ENCODE data around the gene GRP.

The GRP gene

DNA sequence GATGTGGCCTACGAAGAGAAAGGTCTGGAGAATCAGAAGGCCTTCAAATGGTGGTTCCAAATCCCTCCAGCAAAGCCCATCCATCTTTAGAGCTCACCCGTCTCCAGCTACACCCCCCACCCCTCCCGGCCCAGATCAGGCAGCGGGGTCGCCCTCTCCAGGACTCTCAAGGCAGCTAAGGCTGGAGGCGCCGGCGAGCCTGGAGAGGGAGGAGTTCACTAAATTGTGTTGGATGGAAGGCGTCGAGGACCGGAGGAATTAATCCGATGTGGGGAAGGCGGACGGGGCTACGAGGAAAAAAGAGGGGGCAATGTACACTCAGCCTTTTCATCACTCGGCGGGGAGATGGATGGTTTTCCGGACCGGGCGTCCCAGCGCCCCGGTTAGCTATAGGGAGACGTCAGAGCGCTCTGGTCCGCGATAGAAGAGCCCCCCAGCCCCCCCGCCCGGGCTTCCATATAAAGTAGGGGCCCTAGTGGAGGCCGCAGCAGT lies at the start of gene GRP:
Gene GRP (plus strand): TSS at position 487 of the 492 bp plus-strand sequence. CDS start 108 bp downstream, outside the sequence.
- DNase-seq (ENCODE audit: low spot score) = no peak

DNA sequence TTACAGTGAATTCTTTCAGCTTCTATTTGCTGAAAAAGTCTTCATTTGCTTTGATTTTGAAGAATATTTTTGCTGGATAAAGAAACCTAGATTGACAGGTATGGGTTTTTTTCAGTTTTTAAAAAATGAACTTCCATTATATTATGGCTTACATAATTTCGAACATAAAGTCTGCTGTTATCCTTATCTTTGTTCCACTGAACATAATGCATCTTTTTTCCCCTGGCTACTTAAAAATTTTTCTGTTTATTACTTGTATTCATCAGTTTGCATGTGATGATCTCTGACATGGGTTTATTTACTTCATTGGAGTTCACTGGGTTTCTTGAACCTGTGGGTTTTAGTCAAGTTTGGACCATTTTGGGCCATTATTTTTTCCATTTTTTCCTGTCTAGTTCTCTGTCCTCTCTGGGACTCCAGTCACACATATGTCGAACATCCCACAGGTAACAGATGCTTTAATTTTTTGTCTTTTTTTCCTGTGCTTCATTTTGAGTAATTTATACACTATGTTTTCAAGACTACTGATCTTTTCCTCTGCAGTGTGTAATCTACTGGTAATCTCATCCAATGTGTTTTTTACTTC lies 47.2 kb upstream of the GRP start:
- DNase-seq (ENCODE audit: low spot score) = no peak

DNA sequence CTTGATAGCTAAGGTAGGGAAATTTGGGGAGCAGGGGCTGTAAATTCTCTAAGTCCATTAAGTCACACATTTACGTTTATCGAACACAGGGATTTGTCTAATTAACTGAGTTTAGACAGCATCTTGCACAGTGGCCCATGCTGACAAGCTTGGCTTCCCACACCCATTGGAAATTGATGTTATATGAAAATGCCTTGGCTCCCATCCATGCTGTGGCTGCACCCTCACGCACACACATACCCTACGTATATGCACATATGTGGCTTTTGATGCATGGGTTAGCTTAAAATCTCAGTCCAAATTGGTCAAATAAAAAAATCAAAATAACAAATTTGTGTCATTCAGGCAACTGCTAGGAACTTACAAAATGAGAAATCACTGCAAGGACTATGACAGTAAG lies 42.5 kb upstream of the GRP start:
- DNase-seq (ENCODE audit: low spot score) = no peak

DNA sequence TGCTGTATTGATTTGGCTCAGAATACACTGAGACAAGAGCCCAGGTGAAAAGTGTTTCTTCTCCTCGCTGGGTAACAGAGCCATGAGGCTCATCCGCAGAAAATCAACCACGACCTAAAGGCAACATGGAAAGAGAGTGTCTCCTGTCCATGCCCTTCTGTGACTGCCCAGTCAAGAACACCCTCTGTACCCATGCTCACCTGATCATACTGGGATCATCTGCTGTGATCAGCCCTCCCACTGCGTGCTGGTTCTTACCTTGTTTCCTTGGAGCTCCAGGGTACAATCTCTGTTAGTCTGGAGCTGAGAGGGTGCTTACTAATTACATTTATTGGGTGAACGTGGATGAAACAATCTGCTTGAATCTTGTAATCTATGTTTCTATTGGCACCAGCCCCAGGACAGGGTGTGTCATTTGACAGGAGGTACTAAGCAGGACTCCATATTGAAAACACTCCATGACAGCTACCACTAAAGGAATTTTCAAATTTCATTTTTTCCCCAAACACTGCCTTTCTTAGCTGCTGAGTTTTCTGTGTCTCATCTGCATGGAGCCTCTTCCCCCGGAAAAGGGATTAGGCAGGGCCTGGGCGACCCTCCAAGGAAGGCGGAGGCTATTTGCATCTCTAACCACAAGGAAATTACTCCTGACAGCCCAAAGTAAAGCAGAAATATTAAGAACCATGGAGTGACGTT lies 39.7 kb upstream of the GRP start:
- peak; percentile 77 for DNase-seq (ENCODE audit: low spot score)

DNA sequence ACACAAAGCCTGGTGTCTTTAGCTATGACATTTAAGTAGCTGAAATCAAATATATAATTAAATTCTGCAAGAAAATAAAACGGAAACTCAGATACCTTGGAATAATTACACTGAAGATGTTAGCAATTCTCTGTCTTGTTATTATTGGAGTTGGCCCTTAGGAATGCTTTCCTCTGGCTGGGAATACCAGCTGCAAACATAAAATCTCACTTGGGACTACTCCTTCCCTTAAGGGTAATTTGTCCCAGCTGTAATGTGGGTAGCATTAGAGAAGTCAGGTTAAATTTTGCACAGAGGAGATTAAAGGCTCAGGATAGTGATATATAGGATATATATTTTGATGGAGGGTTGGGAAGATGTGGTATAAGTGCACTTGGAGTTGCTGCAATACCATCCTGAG lies 37.3 kb upstream of the GRP start:
- peak; percentile 28 for DNase-seq (ENCODE audit: low spot score)

DNA sequence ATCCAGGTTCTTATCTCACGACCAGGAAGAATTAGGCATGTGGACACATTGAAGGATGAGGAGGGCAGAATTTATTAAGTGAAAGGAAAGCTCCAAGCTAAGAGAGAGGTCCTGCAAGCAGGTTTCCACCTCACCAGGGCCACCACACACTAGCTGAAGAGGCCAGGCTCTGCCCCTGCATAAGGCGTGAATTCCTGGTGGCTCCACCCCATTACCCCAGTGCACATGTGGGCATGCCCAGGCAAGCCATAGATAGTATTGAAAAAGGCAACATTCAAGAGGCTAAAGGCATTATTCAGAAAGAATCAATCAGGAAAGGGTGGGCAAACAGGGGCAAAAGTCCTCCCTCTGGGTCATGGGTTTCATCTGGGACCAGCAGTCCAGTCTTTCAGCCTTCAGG lies 30.9 kb upstream of the GRP start:
- DNase-seq (ENCODE audit: low spot score) = no peak

DNA sequence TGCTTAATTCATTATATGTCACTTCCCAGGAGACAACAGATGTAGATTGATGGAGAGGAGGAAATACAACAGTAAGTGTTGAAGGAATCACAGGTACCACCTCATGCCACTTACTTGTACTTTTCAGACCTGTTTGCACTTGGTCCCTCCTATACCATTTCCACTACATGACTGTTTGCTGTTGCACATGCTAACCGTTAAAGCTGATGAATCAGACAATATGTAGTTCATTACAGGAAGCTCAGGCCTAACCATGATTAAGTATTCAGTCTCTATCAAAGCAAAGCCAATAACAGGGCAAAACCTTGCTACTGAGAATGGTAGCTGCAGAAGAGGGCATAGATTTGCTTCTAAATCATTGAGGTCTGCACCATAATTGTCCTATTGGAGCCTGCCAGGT lies 30.2 kb upstream of the GRP start:
- no peak for DNase-seq (ENCODE audit: low spot score)

DNA sequence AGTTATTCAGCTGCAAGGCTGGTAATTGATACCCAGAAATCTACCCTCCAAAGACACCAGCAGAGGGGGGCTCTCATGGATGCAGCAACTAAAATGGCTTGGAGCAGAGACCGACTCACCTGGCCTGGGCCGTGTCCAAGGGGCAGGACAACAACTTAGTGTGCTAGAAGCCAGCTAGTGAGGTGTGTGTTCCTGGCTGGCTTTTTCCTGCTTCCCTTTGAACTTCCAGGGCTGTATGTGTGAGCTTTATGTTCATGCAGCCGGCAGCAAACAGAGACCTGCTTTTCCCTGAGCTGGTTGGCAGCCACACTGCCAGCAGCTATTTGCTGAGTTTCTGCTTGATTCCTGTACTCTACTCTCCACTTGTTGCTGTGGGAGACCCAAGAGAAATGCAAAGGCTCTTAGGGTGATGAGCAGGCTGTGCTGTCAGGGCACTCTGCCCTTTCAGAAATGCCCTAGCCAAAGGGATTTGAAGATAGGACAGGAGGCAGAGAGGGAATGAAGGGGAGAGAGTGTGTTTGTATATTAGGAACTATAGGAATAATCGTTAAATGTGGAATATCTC lies 23.7 kb upstream of the GRP start:
- DNase-seq (ENCODE audit: low spot score) = no peak

DNA sequence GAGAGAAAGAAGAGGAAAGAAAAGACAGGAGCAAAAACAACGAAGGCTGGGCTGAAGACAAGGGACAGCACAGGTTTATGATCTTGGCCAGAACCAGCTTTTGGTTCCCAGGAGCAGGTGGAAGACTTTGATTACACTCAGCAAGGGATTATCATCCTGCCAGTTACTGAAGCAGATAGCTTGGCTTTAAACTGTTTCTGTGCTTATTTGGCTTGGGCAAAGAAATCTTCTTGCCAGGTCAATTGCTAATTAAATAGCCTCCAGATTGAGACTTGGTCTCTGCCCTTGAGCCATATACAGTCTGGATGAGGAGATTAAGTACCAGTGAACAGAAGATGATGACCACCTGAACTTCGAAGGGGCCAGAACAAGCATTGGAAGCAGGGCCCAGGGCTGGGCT lies 22.3 kb upstream of the GRP start:
- DNase-seq (ENCODE audit: low spot score) = no peak

DNA sequence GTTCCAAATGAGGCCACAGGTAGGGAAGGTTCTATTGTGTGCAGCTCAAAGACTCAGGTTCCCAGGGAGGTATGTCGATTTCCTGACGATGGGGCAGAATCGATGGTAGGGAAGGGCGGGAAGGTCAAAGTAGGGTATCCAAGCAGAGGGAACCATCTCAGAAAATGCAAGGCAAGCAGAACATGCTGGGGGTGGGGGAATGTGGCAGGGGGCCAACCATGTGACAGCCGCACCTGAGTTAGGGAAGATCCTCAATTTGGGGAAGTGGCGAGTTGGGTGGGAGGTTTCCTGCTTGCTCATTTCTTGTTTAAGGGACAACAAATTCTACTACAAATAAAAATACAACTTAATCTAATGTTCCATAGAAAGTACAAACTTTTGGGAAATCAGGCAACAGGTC lies 21.7 kb upstream of the GRP start:
- no peak for DNase-seq (ENCODE audit: low spot score)

DNA sequence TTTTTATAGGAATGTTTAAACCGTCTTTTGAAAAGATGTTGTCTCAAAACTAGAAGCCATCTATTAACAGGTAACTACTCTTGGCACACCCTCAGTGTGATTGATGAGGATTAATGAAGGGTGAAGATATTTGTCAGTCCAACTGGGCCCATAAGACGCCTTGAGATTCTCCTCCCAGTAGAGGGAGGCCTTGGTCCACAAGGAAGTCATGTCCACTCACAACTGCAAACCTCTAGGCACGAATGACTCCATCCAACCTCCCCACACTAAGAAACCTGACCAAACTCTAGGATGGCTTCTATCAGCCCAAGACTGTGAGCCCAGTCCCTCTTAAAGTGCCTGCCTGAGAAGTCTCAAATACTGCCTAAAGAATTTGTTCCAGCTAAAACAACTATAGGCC lies 19.2 kb upstream of the GRP start:
- peak; percentile 12 for DNase-seq (ENCODE audit: low spot score)

DNA sequence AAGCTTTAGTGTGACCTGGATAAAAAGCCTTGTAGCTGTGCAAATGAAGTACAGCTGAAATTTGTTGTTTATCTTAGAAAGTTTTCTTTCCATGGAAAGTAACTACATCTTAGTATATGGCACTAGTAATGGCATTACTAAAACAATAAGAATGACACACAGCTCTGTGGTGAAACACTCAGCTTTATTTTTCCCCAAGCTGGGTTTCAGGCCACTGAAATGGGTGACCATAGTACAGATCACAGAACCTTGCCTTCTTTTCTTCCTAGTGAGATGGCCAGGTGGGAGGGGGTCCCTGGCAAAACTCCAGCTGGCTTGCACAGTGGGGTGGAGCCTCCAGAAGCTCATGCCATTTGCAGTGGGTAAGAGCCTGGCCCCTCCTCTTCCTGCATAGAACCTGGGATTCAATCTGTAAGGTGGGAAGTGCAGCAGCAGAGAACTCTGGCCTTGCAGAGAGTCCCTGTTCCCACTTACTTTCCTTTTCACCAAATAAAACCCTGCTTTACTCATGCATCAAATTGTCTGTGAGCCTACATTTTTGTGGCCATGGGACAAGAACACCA lies 17.6 kb upstream of the GRP start:
- DNase-seq (ENCODE audit: low spot score) = no peak

DNA sequence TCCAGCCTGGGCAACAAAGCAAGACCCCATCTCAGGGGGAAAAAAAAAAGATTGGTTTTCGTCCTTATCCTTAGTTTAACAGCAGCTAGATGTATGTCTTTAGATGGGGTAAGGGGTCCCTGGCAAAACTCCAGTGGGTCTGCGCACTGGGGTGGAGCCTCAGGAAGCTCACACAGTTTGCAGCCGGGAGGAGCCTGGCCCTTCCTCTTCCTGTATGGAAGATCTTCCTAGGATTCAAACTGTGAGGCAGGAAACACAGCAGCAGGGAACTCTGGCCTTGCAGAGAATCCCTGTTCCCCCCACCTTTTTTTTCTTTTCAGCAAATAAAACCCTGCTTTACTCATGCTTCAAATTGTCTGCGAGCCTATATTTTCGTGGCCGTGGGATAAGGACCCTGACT lies 12.5 kb upstream of the GRP start:
- no peak for DNase-seq (ENCODE audit: low spot score)

DNA sequence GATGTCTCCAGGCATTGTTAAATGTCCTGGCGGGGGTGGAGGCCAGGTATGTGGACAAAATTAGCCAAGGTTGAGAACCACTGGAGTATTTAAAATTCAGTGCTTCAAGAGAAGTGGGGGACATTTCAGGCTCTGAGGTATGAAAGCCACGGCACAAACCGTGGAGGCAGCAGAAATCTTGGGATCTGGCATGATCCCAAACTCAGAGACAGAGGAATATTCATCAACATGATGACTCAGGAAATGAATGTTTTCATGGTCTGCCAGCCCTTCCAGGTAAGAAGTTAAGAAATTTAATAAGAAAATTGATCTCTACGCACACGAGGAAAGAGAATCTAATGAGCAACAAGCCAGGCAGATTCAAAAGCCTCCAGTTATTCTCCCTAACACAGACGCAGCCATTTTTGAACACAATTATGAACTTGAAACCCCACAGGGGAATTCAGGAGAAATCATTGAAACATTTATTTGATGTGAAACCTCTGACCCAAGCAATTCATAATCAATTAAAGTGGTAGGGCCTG lies 11.3 kb upstream of the GRP start:
- no peak for DNase-seq (ENCODE audit: low spot score)

DNA sequence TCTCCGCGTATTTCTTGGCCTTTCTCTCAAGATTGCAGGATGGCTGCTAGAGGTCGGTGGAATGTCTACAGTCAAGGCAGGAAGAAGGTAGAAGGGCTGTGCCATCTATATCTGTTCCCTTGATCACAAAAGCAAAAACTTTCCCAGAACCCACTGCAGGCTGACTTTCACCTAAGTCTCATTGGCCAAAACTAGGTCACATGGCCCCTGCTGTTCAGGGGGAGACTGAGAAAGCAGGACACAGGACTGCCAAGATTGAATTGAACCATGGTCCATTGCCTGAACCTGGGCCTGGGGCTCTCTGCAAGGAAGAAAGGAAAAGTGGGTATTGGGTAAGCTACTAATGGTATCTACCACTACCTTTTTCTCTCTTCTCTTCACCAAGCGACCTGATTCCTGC lies 9.7 kb upstream of the GRP start:
- DNase-seq (ENCODE audit: low spot score) = no peak

DNA sequence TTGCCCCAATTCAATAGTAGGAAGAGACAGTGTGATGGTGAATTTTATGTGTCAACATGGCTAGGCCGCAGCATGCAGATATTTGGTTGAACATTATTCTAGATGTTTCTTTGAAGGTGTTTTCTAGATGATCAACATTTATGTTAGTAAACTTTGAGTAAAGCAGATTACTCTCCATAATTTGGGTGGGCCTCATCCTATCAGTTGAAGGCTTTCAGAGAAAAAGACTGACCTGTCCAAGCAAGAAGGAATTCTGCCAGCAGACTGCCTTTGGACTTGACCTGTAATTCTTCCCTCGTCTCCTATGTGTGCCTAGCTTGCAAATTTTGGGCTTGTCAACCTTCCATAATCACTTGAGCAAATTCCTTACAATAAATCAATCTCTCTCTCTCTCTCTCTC lies 8.3 kb upstream of the GRP start:
- DNase-seq (ENCODE audit: low spot score) = no peak

DNA sequence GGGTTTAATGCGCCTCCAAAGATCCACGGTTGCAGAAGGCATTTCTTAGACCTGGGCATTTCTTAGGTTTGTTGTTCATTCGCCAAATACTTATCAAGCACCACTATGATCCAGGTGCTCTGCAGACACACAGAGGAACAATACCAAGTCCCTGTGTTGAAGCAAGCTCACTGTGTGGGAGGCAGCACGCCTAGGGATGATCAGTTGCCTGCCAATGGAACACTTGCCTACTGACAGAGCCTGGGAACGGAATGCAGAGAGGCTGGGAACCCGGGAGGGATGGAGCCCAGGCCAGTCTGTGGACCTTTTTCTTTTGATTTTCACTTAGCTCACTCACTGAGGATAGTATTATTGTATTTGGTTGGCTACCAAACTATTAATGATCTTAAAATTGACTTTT lies 1.9 kb upstream of the GRP start:
- DNase-seq (ENCODE audit: low spot score) = no peak

DNA sequence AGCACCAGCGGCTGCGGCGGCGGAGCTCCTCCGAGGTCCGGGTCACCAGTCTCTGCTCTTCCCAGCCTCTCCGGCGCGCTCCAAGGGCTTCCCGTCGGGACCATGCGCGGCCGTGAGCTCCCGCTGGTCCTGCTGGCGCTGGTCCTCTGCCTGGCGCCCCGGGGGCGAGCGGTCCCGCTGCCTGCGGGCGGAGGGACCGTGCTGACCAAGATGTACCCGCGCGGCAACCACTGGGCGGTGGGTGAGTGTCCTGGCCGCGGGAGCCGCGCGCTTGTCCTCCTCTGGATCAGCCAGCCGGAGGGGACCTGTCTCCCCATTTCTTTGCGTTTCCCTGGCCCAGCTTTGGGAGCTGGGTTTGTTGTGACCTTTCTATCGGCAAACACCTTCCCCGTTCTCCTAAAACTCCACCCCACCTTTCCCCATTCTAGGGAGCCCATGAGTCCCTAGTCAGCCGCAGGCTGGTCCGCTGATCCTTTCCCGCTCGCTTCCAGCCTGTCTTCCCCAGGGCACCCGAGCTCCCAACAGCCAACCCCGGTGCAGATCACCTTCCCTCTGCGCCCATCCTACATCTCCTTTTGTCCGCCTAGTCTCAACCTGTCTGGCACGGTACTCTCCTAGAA lies 316 bp downstream of the GRP start:
- peak; percentile 24 for DNase-seq (ENCODE audit: low spot score)

DNA sequence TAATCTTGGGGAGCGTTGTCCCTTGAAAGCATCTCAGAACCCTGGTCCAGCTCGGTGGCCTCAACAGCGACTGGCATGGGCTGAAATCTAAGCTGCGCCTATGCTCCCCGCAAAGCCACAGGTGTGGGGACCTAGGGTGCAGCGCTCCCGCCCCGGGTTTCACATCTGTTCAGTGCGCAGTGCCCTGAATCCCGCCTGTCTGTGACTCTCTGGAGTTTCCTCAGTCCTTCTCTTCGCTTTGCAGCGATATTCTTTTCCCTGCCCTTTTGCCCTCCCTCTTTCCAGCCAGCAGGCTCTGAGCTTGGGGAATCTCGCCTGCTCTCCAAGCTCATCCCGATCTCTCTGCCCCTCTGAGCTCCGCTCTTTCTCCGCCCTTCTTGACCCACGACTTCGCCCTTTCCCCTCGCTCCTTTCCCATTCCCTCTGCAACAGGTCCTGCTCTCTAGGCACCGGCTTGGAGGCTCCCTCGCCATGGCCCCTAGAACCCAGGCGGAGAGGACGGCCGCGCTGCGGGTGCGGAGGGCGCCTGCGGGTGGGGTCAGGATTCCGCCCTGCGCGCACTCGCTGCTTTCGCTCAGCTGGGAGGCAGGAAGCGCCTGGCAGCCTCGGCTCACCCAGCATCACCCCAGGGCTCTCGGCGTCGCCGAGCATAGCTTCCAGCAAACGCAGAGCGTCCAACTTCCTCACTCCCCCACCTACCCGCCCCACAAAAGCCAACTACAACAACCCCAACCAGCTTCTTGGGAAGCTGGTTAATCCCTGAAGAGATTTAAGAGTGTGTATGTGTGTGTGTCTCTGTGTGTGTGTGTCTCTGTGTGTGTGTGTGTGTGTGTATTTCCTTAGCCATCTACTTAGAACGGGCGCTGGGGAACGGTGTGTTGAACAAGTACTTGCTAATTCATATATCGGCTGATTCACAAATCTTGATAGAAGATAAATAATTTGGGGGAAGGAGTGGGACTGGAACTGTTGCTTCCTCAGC lies 1.1 kb downstream of the GRP start:
- no peak for DNase-seq (ENCODE audit: low spot score)

DNA sequence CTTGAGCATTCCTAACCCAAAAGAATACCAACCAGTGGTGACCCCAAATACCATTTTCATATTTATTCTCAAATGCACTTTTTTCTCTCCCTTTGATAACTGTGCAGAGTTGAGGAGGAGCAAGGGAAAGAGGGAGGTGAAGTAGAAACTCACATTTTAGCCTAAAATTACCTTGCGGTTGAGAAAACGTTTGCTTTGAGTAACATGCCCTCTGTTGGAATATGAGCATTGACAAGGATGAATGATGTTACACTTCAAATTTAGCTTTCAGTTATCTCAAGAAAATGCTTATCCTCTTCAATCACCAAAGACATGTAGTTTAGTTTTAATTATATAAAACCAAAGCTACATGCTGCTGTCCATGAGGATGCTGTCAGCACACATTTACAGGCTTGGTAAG lies 2.4 kb downstream of the GRP start:
- no peak for DNase-seq (ENCODE audit: low spot score)

DNA sequence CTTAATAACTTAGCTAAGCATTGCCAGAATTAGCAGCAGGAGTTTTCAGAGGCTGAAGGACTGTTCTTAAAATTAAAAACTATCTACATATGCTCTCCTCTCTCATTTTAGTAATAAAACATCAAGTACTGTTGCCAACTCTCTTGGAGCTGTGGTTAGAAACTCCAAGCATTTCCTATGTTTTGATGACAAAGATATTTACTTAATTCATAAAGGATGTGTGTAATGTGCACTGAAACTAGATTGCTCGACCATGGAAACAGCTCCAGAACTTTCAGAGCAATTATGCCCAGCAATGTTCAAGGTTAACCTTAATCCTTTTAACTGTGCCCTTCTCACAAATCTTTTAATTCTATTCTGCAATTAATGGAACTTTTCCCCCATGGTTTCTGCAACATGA lies 8.4 kb downstream of the GRP start:
- DNase-seq (ENCODE audit: low spot score) = peak; percentile 30

DNA sequence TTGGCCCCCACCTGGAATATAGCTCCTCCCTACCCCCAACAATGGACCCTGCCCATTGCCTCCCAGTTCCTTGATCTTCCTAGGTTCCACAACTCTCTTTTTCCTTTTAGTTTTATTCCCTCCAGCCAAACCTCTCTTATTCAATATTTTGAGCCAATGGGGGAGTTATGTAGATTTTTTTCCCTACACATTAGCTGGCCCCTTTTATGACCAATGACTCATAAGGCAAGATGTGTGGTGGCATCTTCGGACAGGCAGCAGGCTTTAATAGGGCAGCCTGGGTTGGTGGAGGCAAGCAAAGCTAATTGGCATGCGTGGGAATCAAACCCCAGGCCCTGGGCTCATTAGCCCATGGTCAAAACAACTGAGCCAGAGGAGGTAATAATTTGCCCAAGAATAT lies 9.2 kb downstream of the GRP start:
- DNase-seq (ENCODE audit: low spot score) = no peak

All from GM03348 (cell line).